Uterus (tissue), 4 donors: ENCODE measurements around the gene TMPRSS6. TPM values are rescaled to one million over a fixed set of nuclear protein-coding genes. Genes with fewer than 3 reads are reported as not detected.

ENCODE experiments used
- DNase-seq, 2 donors: peaks; one replicate each; pipeline ENCODE4 v3.0.0-alpha.2; 2019 to 2020
- H3K27ac ChIP-seq, 2 donors: fragments of 200-600 bp; sonication (generic); 1 replicate in 1 of 2; 2 replicates in 1 of 2; pipeline ENCODE4 v1.5.1; 2016 to 2018
- H3K27me3 ChIP-seq, 2 donors: fragments of 200-600 bp; sonication (generic); one replicate each; pipeline ENCODE4 v1.5.1; 2018 to 2019; ENCODE audit warnings: control low read depth in 1 of 2
- H3K36me3 ChIP-seq, 2 donors: fragments of 200-600 bp; sonication (generic); one replicate each; pipeline ENCODE4 v1.5.1; 2019; ENCODE audit warnings: control low read depth in 1 of 2
- H3K4me1 ChIP-seq, 2 donors: fragments of 200-600 bp; sonication (generic); one replicate each; pipeline ENCODE4 v1.5.1; 2018 to 2019; ENCODE audit warnings: control low read depth in 1 of 2
- H3K4me3 ChIP-seq, 2 donors: fragments of 200-600 bp; sonication (generic); 1 replicate in 1 of 2; 2 replicates in 1 of 2; pipeline ENCODE4 v1.5.1; 2018 to 2019; ENCODE audit warnings: mild to moderate bottlenecking in 1 of 2
- H3K9me3 ChIP-seq, 2 donors: fragments of 200-600 bp; sonication (generic); one replicate each; pipeline ENCODE4 v1.5.1; 2019; ENCODE audit warnings: control low read depth in 1 of 2
- POLR2A ChIP-seq, 2 donors: fragments of 450-650 bp; IDR thresholded peaks; one replicate each; pipeline ENCODE4 v1.6.1; 2016; ENCODE audit warnings: antibody characterized with exemption in 2 of 2, mild to moderate bottlenecking in 1 of 2, moderate library complexity in 1 of 2
- intact Hi-C: fragments of 100-400 bp; cut with DNase I; formaldehyde crosslinking; loops from one replicate; pipeline ENCODE4 v1.15.1; 2023; ENCODE audit warnings: low total_unique reads
- total RNA-seq, 4 donors: library from RNA; depleted of rRNA in 3 of 4; stranded (reverse); fragments of >200 nt in 3 of 4; gene quantifications; one replicate each; pipeline versions ENCODE4 v1.1.0 to v1.2.4, GENCODE V29; 2014 to 2023
- TF ChIP-seq, protein P1 (sequence below), 4 experiments: fragments of 200-600 bp in 2 of 4; fragments of 450-650 bp in 2 of 4; sonication (generic) in 2 of 4; IDR thresholded peaks; one replicate each; pipeline ENCODE4 v1.5.1; 2016 to 2019; ENCODE audit warnings: antibody characterized with exemption in 4 of 4, mild to moderate bottlenecking in 2 of 4, moderate library complexity in 1 of 4
- donor health status: DM: yes; HTN: yes; CAD: no.

The TMPRSS6 gene
- total RNA-seq, 4 donors from 2014 or later: not detected

DNA sequence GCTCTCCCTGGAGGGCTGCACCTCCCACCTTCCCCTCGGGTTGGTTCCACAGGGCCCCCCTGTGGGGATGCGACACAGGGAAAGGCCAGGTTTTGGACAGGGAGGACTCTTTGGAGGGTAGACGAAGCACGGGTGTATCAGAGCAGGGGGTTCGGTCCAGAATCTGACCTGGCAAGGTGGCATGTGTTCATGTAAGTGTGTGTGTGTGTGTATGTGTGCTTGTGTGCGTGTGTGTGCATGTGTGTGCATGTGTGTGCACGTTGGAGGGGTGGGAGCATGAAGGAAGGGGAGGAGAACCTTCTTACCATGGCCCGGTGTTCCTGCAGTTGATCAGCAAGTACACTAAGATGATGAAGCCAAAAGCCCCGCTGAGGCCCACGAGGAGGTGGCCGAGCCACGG lies 25.5 kb upstream of the TMPRSS6 start:
- Histone ChIP-seq H3K27me3 (no peaks in the 10 kb centered on the region), H3K9me3 (no peaks in the 10 kb centered on the region), H3K4me3 (no peak overlapping the region), H3K27ac (no peak overlapping the region), H3K36me3 (no peaks in the 10 kb centered on the region), H3K4me1 (no peaks in the 10 kb centered on the region)
- intact Hi-C loops: no loop called here
- TF ChIP-seq, protein P1, sequence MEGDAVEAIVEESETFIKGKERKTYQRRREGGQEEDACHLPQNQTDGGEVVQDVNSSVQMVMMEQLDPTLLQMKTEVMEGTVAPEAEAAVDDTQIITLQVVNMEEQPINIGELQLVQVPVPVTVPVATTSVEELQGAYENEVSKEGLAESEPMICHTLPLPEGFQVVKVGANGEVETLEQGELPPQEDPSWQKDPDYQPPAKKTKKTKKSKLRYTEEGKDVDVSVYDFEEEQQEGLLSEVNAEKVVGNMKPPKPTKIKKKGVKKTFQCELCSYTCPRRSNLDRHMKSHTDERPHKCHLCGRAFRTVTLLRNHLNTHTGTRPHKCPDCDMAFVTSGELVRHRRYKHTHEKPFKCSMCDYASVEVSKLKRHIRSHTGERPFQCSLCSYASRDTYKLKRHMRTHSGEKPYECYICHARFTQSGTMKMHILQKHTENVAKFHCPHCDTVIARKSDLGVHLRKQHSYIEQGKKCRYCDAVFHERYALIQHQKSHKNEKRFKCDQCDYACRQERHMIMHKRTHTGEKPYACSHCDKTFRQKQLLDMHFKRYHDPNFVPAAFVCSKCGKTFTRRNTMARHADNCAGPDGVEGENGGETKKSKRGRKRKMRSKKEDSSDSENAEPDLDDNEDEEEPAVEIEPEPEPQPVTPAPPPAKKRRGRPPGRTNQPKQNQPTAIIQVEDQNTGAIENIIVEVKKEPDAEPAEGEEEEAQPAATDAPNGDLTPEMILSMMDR (IDR thresholded peaks at IDR 0.05): no peak
- no peak for TF ChIP-seq POLR2A (IDR thresholded peaks at IDR 0.05)
- DNase-seq: no peak

DNA sequence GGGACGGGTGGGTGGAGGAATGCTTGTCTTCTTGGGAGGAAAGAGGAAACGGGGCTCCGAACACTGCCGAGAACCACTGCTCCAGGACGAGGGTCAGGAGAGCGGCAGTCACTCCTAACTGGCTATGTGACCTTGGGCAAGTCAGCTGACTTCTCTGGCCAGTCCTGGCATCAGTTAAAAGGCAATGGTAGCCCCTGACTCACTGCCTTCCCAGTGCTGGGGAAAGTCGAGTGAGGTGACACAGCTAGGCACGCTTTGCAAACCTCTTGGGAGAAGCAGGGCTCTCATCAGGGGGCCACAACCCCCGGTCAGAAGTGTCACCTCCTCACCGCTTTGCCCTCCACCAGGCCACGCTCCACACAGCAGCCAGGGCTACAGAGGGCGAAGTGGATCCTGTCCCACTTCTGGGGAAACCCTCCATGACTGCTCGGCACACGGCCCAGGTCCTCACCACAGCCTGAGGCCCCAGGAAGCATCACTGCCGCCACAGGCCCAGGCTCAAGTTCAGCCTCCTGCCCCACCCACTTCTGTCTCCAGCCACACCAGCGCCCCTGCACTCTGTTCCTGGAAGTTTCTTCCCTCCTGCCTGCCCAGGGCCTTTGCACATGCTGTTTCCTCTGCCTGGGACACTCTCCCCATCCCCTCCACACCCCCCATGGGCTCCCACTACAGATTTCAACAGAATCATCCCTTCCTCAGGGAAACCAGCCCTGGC lies 23.9 kb upstream of the TMPRSS6 start:
- Histone ChIP-seq H3K27ac (no peak overlapping the region), H3K9me3 (no peaks in the 10 kb centered on the region), H3K4me3 (no peak overlapping the region), H3K4me1 (no peaks in the 10 kb centered on the region), H3K36me3 (no peaks in the 10 kb centered on the region), H3K27me3 (no peaks in the 10 kb centered on the region)
- no peak for DNase-seq
- TF ChIP-seq, protein P1 (IDR thresholded peaks at IDR 0.05): no peak
- TF ChIP-seq POLR2A (IDR thresholded peaks at IDR 0.05): no peak
- intact Hi-C loops: no loop called here

DNA sequence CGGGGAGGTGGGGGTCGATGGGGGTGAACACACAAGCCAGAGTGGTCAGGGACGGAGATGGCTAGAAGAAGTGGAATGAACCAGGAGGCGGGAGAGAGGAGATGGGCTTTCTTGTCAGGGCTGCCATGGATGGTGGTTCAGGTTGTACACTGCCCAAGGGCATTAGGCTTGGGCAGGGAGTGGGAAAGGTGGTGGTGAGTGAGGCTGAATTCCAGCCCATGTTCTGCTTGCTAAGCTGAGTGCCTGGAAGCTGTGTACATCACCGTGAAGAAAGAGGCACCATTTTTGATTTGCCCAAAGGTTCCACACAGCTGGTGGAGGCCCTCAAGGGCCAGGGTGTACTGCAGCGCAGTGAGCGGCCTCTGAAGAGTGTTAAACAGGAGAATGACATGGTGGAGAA lies 23.3 kb upstream of the TMPRSS6 start:
- TF ChIP-seq POLR2A (IDR thresholded peaks at IDR 0.05): no peak
- TF ChIP-seq, protein P1 (IDR thresholded peaks at IDR 0.05): no peak

DNA sequence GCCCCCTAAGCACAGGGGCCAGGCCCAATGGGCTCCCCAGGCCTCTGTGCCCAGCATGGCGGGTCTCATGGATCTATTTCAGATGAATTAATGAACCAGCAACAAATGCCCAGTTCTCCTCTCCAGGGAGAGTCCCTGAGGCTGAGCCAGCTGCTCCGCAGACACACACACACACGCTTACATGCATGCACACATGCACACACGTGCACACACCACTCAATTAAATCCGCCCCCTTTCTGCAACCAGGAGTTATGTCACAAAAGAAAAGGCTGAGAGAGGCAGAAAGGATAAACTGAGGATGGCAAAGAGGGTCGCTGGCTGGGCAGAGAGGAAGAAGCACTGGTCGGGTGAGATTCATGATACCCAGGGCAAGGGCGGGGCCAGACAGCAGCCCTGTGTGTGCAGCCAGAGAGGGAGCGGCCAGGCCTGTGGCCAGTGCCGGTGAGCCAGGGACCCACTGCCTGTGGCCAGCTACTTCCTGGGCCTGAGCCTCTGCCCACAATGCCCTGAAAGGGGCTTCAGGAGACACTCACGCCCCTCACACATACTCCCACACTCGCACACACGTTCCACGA lies 20.4 kb upstream of the TMPRSS6 start:
- no peak overlapping the region for H3K4me3 ChIP-seq
- H3K27ac ChIP-seq: no peak overlapping the region
- no peaks in the 10 kb centered on the region for H3K36me3 ChIP-seq
- H3K27me3 ChIP-seq: no peaks in the 10 kb centered on the region
- intact Hi-C loops: no loop called here
- no peak for DNase-seq
- no peak for TF ChIP-seq POLR2A (IDR thresholded peaks at IDR 0.05)
- TF ChIP-seq, protein P1 (IDR thresholded peaks at IDR 0.05): no peak
- no peaks in the 10 kb centered on the region for H3K9me3 ChIP-seq
- H3K4me1 ChIP-seq: no peaks in the 10 kb centered on the region

More for the DNA sequence above, 23.3 kb upstream of the TMPRSS6 start:
- Histone ChIP-seq H3K36me3 (no peaks in the 10 kb centered on the region), H3K27me3 (no peaks in the 10 kb centered on the region), H3K4me1 (no peaks in the 10 kb centered on the region), H3K4me3 (no peak overlapping the region), H3K27ac (no peak overlapping the region), H3K9me3 (no peaks in the 10 kb centered on the region)
- no peak for DNase-seq
- intact Hi-C loops: no loop called here

DNA sequence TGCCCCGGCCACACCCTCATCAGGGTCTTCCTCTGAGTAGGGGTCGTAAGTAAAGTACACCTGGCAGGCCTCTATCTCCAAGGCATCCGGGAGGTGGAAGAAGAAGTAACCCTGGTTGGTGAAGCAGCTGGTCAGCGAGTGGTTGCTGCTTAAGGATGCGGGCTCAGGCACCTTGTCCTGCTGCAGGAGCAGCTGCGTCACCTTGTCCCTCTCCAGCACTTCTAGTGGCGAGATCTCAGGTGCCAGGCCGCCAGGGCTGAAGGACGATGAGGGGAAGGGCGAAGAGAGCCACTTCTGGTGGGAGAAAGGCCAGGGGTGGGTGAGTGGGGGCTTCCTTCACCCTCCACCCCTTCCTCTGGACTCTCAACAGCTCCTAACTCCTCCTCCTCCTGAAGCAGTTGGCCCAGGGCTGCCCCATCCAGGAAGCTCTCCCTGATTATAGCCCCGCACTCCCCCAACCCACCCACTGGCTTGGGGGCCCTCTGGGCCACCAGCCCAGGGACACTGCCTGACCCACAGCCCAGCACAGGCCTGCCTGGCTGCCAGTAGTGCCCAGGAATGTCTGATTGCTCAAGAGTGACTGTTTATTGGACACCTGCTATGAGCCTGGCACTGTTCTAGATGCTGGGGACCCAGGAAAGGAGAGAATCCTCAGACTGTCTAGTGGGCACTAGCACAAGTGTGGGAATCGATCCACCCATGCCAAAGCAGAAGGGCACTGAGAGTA lies 19.2 kb upstream of the TMPRSS6 start:
- intact Hi-C loops: no loop called here
- DNase-seq: no peak

More for the DNA sequence above, 19.2 kb upstream of the TMPRSS6 start:
- no peaks in the 10 kb centered on the region for H3K36me3 ChIP-seq
- no peaks in the 10 kb centered on the region for H3K9me3 ChIP-seq
- TF ChIP-seq, protein P1 (IDR thresholded peaks at IDR 0.05): no peak
- TF ChIP-seq POLR2A (IDR thresholded peaks at IDR 0.05): no peak
- no peak overlapping the region for H3K27ac ChIP-seq
- H3K27me3 ChIP-seq: no peaks in the 10 kb centered on the region
- no peaks in the 10 kb centered on the region for H3K4me1 ChIP-seq
- H3K4me3 ChIP-seq: no peak overlapping the region
